DOHH2 (cell line): ENCODE measurements around the gene ABLIM2.

Experiments
- H3F3A ChIP-seq: fragments of 200-600 bp; sonication (generic), shearing (Covaris generic); 2 replicates; pipeline ENCODE4 v1.6.0; 2016; ENCODE audit warnings: antibody characterized with exemption, mild to moderate bottlenecking; ENCODE audit not compliant: control insufficient read depth, insufficient read depth
- H3K27ac ChIP-seq: fragments of 200-600 bp; sonication (generic); 2 replicates; pipeline ENCODE4 v1.5.1; 2014; ENCODE audit warnings: low read depth, mild to moderate bottlenecking, low read length, moderate library complexity
- H3K27me3 ChIP-seq: fragments of 200-600 bp; sonication (generic); 2 replicates; pipeline ENCODE4 v1.6.1; 2014; ENCODE audit warnings: mild to moderate bottlenecking, low read length, mixed read lengths; ENCODE audit not compliant: control insufficient read depth
- H3K36me3 ChIP-seq: fragments of 200-600 bp; sonication (generic); 2 replicates; pipeline ENCODE4 v1.6.1; 2014; ENCODE audit warnings: mild to moderate bottlenecking, low read length, moderate library complexity, mixed read lengths; ENCODE audit not compliant: control insufficient read depth
- H3K4me1 ChIP-seq: fragments of 200-600 bp; sonication (generic); 2 replicates; pipeline ENCODE4 v1.6.1; 2014; ENCODE audit warnings: mild to moderate bottlenecking, low read length, mixed read lengths; ENCODE audit not compliant: control insufficient read depth
- H3K4me2 ChIP-seq: fragments of 200-600 bp; sonication (generic); 2 replicates; pipeline ENCODE4 v1.6.0; 2014; ENCODE audit warnings: mild to moderate bottlenecking, low read length, moderate library complexity
- H3K4me3 ChIP-seq: fragments of 200-600 bp; sonication (generic); 2 replicates; pipeline ENCODE4 v1.5.1; 2014; ENCODE audit warnings: mild to moderate bottlenecking, low read length, mixed read lengths
- H3K79me2 ChIP-seq: fragments of 200-600 bp; sonication (generic); 2 replicates; pipeline ENCODE4 v1.6.1; 2014; ENCODE audit warnings: mild to moderate bottlenecking, low read length, mixed read lengths; ENCODE audit not compliant: control insufficient read depth
- H3K9me2 ChIP-seq: fragments of 200-600 bp; sonication (generic); replicated peaks from 2 replicates; pipeline ENCODE4 v1.6.1; 2014; ENCODE audit warnings: mild to moderate bottlenecking, low read length, mixed read lengths; ENCODE audit not compliant: control insufficient read depth
- H3K9me3 ChIP-seq: fragments of 200-600 bp; sonication (generic); 2 replicates; pipeline ENCODE4 v1.6.1; 2014; ENCODE audit warnings: antibody characterized with exemption, low read length, mixed read lengths; ENCODE audit not compliant: control insufficient read depth, insufficient read depth
- H4K20me1 ChIP-seq: fragments of 200-600 bp; sonication (generic); 2 replicates; pipeline ENCODE4 v1.6.0; 2014; ENCODE audit warnings: low read depth, mild to moderate bottlenecking, antibody characterized with exemption, low read length, moderate library complexity; ENCODE audit not compliant: control insufficient read depth, insufficient read depth
- CTCF ChIP-seq: fragments of 200-600 bp; sonication (generic); IDR thresholded peaks from one replicate; pipeline ENCODE4 v1.5.1; 2014; ENCODE audit warnings: antibody characterized with exemption, mild to moderate bottlenecking, low read depth, low read length; ENCODE audit not compliant: poor library complexity, severe bottlenecking
- EZH2phosphoT487 ChIP-seq: fragments of 200-600 bp; sonication (generic); IDR thresholded peaks from 2 replicates; pipeline ENCODE4 v1.6.1; 2017; ENCODE audit warnings: borderline replicate concordance, mild to moderate bottlenecking, antibody characterized with exemption, low read length, moderate library complexity, mixed read lengths

ABLIM2 gene

GRCh38 chr4:8041868-8042267, 116.7 kb downstream of the ABLIM2 start:
- H3K4me3 ChIP-seq, result no peak overlapping the region
- H3K4me2 ChIP-seq, result no peak overlapping the region
- no peaks in the 10 kb centered on the region for H3K27me3 ChIP-seq
- H3K27ac ChIP-seq, result no peak overlapping the region
- no peaks in the 10 kb centered on the region for H3K36me3 ChIP-seq
- H3K4me1 ChIP-seq, result no peaks in the 10 kb centered on the region
- no peaks in the 10 kb centered on the region for H3K9me3 ChIP-seq
- H4K20me1 ChIP-seq, result no peaks in the 10 kb centered on the region
- TF ChIP-seq CTCF (no peak), EZH2phosphoT487 (no peak)
- H3K9me2 ChIP-seq, result no peaks in the 10 kb centered on the region
- no peaks in the 10 kb centered on the region for H3F3A ChIP-seq
- H3K79me2 ChIP-seq, result no peaks in the 10 kb centered on the region

- Histone ChIP-seq H3K36me3 (no peaks in the 10 kb centered on the region), H3K4me3 (no peak overlapping the region), H3K4me2 (no peak overlapping the region), H3K4me1 (no peaks in the 10 kb centered on the region), H3F3A (no peaks in the 10 kb centered on the region), H3K9me2 (no peaks in the 10 kb centered on the region), H3K27ac (no peak overlapping the region), H3K79me2 (no peaks in the 10 kb centered on the region), H3K9me3 (no peaks in the 10 kb centered on the region), H3K27me3 (no peaks in the 10 kb centered on the region), H4K20me1 (no peaks in the 10 kb centered on the region)
- TF ChIP-seq CTCF (no peak), EZH2phosphoT487 (no peak)
Measured at GRCh38 chr4:8041172-8041571, 117.4 kb downstream of the ABLIM2 start.

GRCh38 chr4:8040607-8041006, 118.0 kb downstream of the ABLIM2 start:
- Histone ChIP-seq H3F3A (no peaks in the 10 kb centered on the region), H3K4me1 (no peaks in the 10 kb centered on the region), H3K4me3 (no peak overlapping the region), H3K27me3 (no peaks in the 10 kb centered on the region), H3K9me2 (no peaks in the 10 kb centered on the region), H3K9me3 (no peaks in the 10 kb centered on the region), H3K79me2 (no peaks in the 10 kb centered on the region), H3K27ac (no peak overlapping the region), H3K36me3 (no peaks in the 10 kb centered on the region), H3K4me2 (no peak overlapping the region), H4K20me1 (no peaks in the 10 kb centered on the region)
- TF ChIP-seq CTCF (no peak), EZH2phosphoT487 (no peak)

GRCh38 chr4:8039853-8040252, 118.8 kb downstream of the ABLIM2 start:
- no peak for TF ChIP-seq EZH2phosphoT487
- TF ChIP-seq CTCF, result no peak
- Histone ChIP-seq H3K4me3 (no peak overlapping the region), H4K20me1 (no peaks in the 10 kb centered on the region), H3K9me3 (no peaks in the 10 kb centered on the region), H3K79me2 (no peaks in the 10 kb centered on the region), H3K4me2 (no peak overlapping the region), H3K9me2 (no peaks in the 10 kb centered on the region), H3K36me3 (no peaks in the 10 kb centered on the region), H3K27me3 (no peaks in the 10 kb centered on the region), H3K4me1 (no peaks in the 10 kb centered on the region), H3K27ac (no peak overlapping the region), H3F3A (no peaks in the 10 kb centered on the region)
